Neural crest cell (in vitro differentiated cells): ENCODE measurements around the gene SCAMP5. TPM values are rescaled to one million over a fixed set of nuclear protein-coding genes. Genes with fewer than 3 reads are reported as not detected.

Experiments
- DNase-seq: peaks from one replicate; pipeline ENCODE4 v3.0.0; 2021; ENCODE audit warnings: low read depth, mixed read lengths, low spot score
- H3K27ac Mint-ChIP-seq: one replicate; pipeline ENCODE4 v1.8.0; 2021; ENCODE audit warnings: mild to moderate bottlenecking, mixed read lengths; ENCODE audit not compliant: unreplicated experiment
- H3K27me3 Mint-ChIP-seq: 2 replicates; pipeline ENCODE4 v1.8.0; 2021; ENCODE audit warnings: low read depth, mild to moderate bottlenecking, mixed read lengths
- H3K36me3 Mint-ChIP-seq: 2 replicates; pipeline ENCODE4 v1.8.0; 2021; ENCODE audit warnings: low read depth, mild to moderate bottlenecking, mixed read lengths
- H3K4me1 Mint-ChIP-seq: 2 replicates; pipeline ENCODE4 v1.8.0; 2021; ENCODE audit warnings: mixed read lengths
- H3K4me3 Mint-ChIP-seq: one replicate; pipeline ENCODE4 v1.8.0; 2021; ENCODE audit warnings: mild to moderate bottlenecking, mixed read lengths
- H3K9me3 Mint-ChIP-seq: 2 replicates; pipeline ENCODE4 v1.8.0; 2021; ENCODE audit warnings: mixed read lengths
- total RNA-seq: library from RNA; stranded (reverse); gene quantifications from 2 replicates; pipeline ENCODE4 v1.2.1, GENCODE V29; 2021
- TF ChIP-seq, protein P1 (sequence below): fragments of 200-600 bp; sonication (generic); conservative IDR thresholded peaks from 2 replicates; pipeline ENCODE4 v1.5.0; 2021; ENCODE audit warnings: antibody characterized with exemption, mild to moderate bottlenecking

The SCAMP5 gene
- total RNA-seq, 1 donor from 2014 or later, result 39.4 TPM

DNA sequence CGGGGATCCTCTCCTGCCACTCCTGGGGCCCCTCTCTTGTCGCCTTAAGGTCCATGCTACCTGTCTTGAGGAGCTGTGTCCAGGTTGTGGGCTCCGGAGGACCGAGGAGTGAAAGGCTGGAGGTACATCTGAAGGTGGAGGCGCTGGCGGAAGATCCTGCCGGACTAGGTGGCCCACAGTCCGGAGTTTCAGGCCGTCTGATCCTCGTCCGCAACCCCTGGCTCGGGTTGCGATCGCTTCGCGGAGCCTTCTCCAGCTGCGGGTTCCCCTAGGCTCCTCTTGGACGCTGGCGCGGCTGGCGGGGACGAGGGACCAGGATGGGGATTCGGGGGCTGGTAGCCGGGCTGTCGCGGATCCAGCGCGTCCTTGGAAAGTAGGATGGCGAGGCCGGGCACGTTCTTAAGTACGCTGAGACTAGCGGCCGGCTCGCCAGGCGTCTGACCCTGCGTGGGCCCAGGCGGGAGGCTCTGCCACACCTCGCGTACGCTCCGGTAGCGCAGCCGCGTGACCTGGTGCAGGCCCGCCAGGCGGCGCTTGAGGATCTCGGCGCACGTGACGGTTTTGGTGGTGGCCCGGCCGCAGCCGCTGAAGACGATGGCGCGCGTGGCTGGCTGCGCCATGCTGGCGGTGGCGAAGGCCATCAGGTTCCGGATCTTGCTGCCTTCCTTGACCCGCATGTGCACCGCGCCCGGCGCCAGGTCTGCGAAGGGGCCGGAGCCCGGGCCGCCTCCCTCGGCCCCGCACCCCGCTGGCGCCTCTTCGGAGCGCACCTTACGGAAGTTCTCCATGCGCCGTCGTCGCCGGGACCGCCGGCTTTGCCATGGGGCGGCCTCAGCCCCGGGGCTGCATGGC, 39.3 kb upstream of the SCAMP5 start:
- peaks cover 66% of the 10 kb centered on the region for H3K27me3 Mint-ChIP-seq
- TF ChIP-seq, protein P1, sequence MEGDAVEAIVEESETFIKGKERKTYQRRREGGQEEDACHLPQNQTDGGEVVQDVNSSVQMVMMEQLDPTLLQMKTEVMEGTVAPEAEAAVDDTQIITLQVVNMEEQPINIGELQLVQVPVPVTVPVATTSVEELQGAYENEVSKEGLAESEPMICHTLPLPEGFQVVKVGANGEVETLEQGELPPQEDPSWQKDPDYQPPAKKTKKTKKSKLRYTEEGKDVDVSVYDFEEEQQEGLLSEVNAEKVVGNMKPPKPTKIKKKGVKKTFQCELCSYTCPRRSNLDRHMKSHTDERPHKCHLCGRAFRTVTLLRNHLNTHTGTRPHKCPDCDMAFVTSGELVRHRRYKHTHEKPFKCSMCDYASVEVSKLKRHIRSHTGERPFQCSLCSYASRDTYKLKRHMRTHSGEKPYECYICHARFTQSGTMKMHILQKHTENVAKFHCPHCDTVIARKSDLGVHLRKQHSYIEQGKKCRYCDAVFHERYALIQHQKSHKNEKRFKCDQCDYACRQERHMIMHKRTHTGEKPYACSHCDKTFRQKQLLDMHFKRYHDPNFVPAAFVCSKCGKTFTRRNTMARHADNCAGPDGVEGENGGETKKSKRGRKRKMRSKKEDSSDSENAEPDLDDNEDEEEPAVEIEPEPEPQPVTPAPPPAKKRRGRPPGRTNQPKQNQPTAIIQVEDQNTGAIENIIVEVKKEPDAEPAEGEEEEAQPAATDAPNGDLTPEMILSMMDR, result peak; percentile 60
- H3K4me1 Mint-ChIP-seq, result peaks cover 25% of the 10 kb centered on the region
- H3K9me3 Mint-ChIP-seq, result no peaks in the 10 kb centered on the region
- H3K4me3 Mint-ChIP-seq, result no peak overlapping the region
- no peaks in the 10 kb centered on the region for H3K36me3 Mint-ChIP-seq
- H3K27ac Mint-ChIP-seq, result no peak overlapping the region
- DNase-seq, result peak; percentile 58

DNA sequence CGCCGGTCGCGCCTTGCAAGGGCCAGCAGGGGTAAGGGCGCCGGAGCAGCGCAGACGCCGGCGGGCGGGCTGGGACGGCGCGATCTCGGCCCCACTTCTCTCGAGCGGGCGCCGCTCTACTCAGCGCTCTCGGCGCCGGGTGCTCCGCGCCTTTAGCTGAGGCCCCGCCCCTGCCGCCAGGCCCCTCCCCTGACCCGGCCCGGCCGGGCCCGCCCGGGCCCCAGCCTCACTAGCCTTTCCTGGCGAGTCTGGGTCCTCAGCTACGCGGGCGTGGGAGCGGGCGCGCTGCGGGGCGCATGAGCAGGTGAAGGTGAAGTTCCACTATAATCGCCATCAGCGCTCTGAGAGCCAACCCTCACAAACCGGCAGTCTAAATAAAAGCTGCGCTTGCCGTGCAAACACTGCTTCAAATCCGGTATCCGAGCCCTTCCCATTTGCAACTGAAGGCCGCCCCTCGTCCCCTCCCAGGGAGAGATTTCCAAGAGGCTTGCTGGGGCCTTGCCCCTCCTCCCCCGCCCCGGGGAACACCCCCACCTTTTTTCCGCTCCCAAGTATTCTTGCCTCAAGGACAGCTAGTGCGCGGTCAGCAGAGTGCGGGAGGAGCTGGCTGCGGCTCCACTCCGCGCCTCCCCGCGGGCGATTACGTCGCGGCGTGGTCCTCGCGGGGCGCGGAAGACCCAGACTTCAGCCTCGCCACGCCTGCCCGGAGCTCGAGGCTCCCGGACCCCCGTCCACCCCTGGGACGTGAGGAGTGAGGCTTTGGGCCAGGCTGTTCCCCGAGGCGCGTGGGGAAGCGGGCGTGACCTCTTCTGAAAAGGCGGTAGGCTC, 38.5 kb upstream of the SCAMP5 start, which contains the start of gene RPP25:
Gene RPP25, minus strand, starts transcription at position 125 of the 828 bp plus-strand sequence. CDS start 189 bp downstream, outside the sequence.
- H3K4me3 Mint-ChIP-seq, result peak within 1 kb of the TSS; percentile 77
- peaks cover 25% of the 10 kb centered on the region for H3K4me1 Mint-ChIP-seq
- TF ChIP-seq, protein P1, result no peak
- H3K27me3 Mint-ChIP-seq, result peaks cover 75% of the 10 kb centered on the region
- H3K9me3 Mint-ChIP-seq, result no peaks in the 10 kb centered on the region
- H3K27ac Mint-ChIP-seq, result no peak within 1 kb of the TSS
- peak; percentile 56 for DNase-seq
- no peaks in the 10 kb centered on the region for H3K36me3 Mint-ChIP-seq

DNA sequence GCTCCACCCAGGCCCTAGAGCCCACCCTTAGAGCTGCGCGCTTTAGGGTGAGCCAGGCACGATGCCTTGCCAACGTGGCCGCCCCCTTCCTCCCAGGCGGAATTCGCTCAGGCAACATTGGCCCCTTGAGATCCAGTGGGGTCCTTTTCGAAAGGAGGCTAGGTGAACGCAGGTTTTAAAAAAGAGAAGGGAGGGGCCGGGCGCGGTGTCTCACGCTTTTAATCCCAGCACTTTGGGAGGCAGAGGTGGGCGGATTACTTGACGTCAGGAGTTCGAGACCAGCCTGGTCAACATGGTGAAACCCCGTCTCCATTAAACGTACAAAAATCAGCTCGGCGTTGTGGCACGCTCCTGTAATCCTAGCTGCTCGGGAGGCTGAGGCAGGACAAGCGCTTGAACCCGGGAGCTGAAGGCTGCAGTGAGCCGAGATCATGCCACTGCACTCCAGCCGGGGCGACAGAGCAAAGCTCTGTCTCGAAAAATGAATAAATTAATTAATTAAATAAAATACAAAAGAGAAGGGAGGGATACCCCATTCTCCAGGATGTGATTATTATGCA, 37.8 kb upstream of the SCAMP5 start:
- H3K27me3 Mint-ChIP-seq, result peaks cover 82% of the 10 kb centered on the region
- H3K9me3 Mint-ChIP-seq, result no peaks in the 10 kb centered on the region
- no peaks in the 10 kb centered on the region for H3K36me3 Mint-ChIP-seq
- TF ChIP-seq, protein P1, result no peak
- peak overlapping the region; percentile 75 for H3K4me3 Mint-ChIP-seq
- H3K4me1 Mint-ChIP-seq, result peaks cover 25% of the 10 kb centered on the region
- no peak for DNase-seq
- no peak overlapping the region for H3K27ac Mint-ChIP-seq

DNA sequence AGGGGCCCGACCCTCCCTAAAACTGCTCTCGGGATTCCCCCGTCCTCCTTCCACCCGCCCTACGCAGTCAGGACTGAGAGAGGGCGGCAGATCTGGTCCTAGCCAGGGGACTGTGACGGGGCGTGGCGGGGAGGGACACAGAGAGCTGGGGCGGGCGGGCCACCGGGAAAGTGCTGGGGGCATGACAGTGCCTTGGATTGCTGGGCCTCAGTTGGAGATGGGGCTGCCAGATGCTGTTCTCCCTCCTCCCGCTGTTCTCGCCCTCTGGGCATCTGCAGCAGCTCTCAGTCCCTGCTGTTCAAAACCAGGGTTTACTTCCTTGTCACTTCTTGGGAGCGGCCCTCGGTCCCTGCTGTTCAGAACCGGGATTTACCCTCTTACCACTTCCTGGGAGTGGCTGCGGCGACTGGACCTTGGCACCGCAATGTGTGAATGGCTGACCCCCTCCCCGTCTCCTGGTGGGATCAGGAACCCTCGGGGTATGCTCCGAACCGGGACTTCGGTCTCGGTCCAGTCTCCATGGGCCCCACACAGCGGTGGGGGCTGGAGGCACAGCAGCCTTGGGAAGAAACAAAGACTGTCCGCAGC, 36.9 kb upstream of the SCAMP5 start:
- Mint-ChIP-seq H3K4me3 (peak overlapping the region; percentile 75), H3K36me3 (no peaks in the 10 kb centered on the region), H3K4me1 (peaks cover 25% of the 10 kb centered on the region), H3K27me3 (peaks cover 90% of the 10 kb centered on the region), H3K27ac (no peak overlapping the region), H3K9me3 (no peaks in the 10 kb centered on the region)
- TF ChIP-seq, protein P1, result peak; percentile 40
- DNase-seq, result peak; percentile 23
